ENCODE results near the gene ACAA2.

GRCh38 chr18:49798001-49798400 lies 15.3 kb downstream of the ACAA2 start:
- TF ChIP-seq POLR2A (IDR thresholded peaks at IDR 0.05) (no peak), CTCF (IDR thresholded peaks at IDR 0.05) (no peak), EP300 (IDR thresholded peaks at IDR 0.05) (no peak)
